Aorta (tissue), 5 donors: Measurements from ENCODE around the gene HSD3B7. TPM values are rescaled to one million over a fixed set of nuclear protein-coding genes. Genes with fewer than 3 reads are reported as not detected.

ENCODE experiments used
- ATAC-seq: fragments of 200-7000 bp; cut with Tn5 transposase; one replicate; pipeline ENCODE4 v1.9.1; 2022; ENCODE audit warnings: moderate library complexity; ENCODE audit not compliant: low FRiP score
- DNase-seq, 2 donors: peaks; one replicate each; pipeline ENCODE4 v3.0.0-alpha.2; 2020
- H3K27ac ChIP-seq, 2 donors: one replicate each; pipeline ENCODE4 v1.5.1; 2013; ENCODE audit warnings: low read length in 2 of 2, mild to moderate bottlenecking in 2 of 2, moderate library complexity in 2 of 2, control low read depth in 1 of 2, inconsistent platforms in 1 of 2, low read depth in 1 of 2
- H3K27me3 ChIP-seq, 2 donors: one replicate each; pipeline ENCODE4 v1.6.1; 2013; ENCODE audit warnings: control low read depth in 1 of 2, low read length in 1 of 2, mild to moderate bottlenecking in 1 of 2, moderate library complexity in 1 of 2; ENCODE audit not compliant: insufficient read depth in 2 of 2, control insufficient read depth in 1 of 2
- H3K36me3 ChIP-seq, 2 donors: one replicate each; pipeline ENCODE4 v1.6.1; 2013; ENCODE audit warnings: control low read depth in 1 of 2, low read length in 1 of 2, mild to moderate bottlenecking in 1 of 2; ENCODE audit not compliant: insufficient read depth in 2 of 2, control insufficient read depth in 1 of 2
- H3K4me1 ChIP-seq, 2 donors: one replicate each; pipeline ENCODE4 v1.6.1; 2013; ENCODE audit warnings: low read length in 2 of 2, control low read depth in 1 of 2, mild to moderate bottlenecking in 1 of 2, moderate library complexity in 1 of 2; ENCODE audit not compliant: insufficient read depth in 2 of 2, control insufficient read depth in 1 of 2
- H3K4me3 ChIP-seq, 2 donors: one replicate each; pipeline ENCODE4 v1.5.1; 2013; ENCODE audit warnings: low read length in 2 of 2, control low read depth in 1 of 2, mild to moderate bottlenecking in 1 of 2
- H3K9me3 ChIP-seq: one replicate; pipeline ENCODE4 v1.6.1; 2013; ENCODE audit warnings: mild to moderate bottlenecking, low read length; ENCODE audit not compliant: control insufficient read depth
- WGBS, 2 donors: extraction: QIAGEN DNeasy Blood & Tissue Kit; methylation state at CpG; one replicate each; pipeline ENCODE4 v1.1.7; 2013; 5-methylcytosine and 5-hydroxymethylcytosine counted together
- intact Hi-C, 2 donors: fragments of 100-400 bp; cut with DNase I; formaldehyde crosslinking; loops; one replicate each; pipeline versions ENCODE4 v1.14.2 to v1.15.0; 2022
- polyA plus RNA-seq, 2 donors: library from polyadenylated mRNA; stranded (reverse); fragments of 200-250 nt; gene quantifications; one replicate each; pipeline ENCODE4 v1.2.3, GENCODE V29; 2013
- total RNA-seq, 2 donors: library from RNA; stranded (reverse); fragmentation: NEBNext Ultra II Directional; extraction: Animal tissue kit (Norgen Biotek cat#: 25700); gene quantifications; one replicate each; pipeline ENCODE4 v1.2.1, GENCODE V29; 2021
- donor health status: healthy with polysubstance abuse.
- donor health status: Bipolar disorder and iron deficiency.
- donor health status: DM: no; HTN: no; CAD: no.
- donor health status: DM: no; HTN: no; CAD: no.
- donor health status: DM: yes; HTN: yes; CAD: no.

HSD3B7 gene
- total and polyA plus RNA-seq, 4 donors = 8.6 to 31.3 (median 12.0) TPM

- ATAC-seq (peak; percentile 96), DNase-seq (peak; percentile 99 to 100)
- Histone ChIP-seq H3K27ac (peak within 1 kb of the TSS; percentile 6 to 83), H3K36me3 (no peaks in the 10 kb centered on the region), H3K4me1 (peaks cover 0 to 1% of the 10 kb centered on the region in 2 donors), H3K27me3 (no peaks in the 10 kb centered on the region), H3K9me3 (no peaks in the 10 kb centered on the region), H3K4me3 (peak within 1 kb of the TSS; percentile 76 to 89)
- 1% methylated on average over 74 to 75 of the region's 75 CpGs for WGBS, 2 donors
- intact Hi-C loops = loop anchor here in 1 of 2 donors (2.0 to 5.0 kb wide), 3 partner anchors 36 to 424 kb away; partner anchors contain the start of genes ARMC5, ZNF646 and ZNF668
Measured at GRCh38 chr16:31032736-31033708, 48.0 kb downstream of the HSD3B7 start, which contains the start of gene STX4. Gene STX4 (plus strand): TSS chr16:31033558. CDS start chr16:31033806, 248 bp downstream.

GRCh38 chr16:31033709-31034492, 48.9 kb downstream of the HSD3B7 start:
- 1% methylated on average over 47 of the region's 47 CpGs for WGBS, 2 donors
- intact Hi-C loops = loop anchor here (2.0 to 5.0 kb wide), 4 partner anchors 37 to 423 kb away; partner anchors contain the start of genes ARMC5 (in 1 of the 2), ZNF646 (in 1 of the 2) and ZNF668 (in 1 of the 2)

GRCh38 chr16:31036691-31037090, 51.7 kb downstream of the HSD3B7 start:
- H3K4me3 ChIP-seq = no peak overlapping the region
- H3K27ac ChIP-seq = no peak overlapping the region
- peaks cover 2 to 11% of the 10 kb centered on the region in 2 donors for H3K36me3 ChIP-seq
- intact Hi-C loops = loop anchor here in 1 of 2 donors (5.0 kb wide), 1 partner anchor 49 kb away; the partner anchor contains the start of gene HSD3B7
- peaks cover 0 to 1% of the 10 kb centered on the region in 2 donors for H3K4me1 ChIP-seq
- H3K9me3 ChIP-seq = no peaks in the 10 kb centered on the region
- no peaks in the 10 kb centered on the region for H3K27me3 ChIP-seq
- no peak for ATAC-seq
- WGBS, 2 donors = 49 to 71% methylated on average over 2 of the region's 2 CpGs
- no peak for DNase-seq

More at GRCh38 chr16:31033709-31034492, 48.9 kb downstream of the HSD3B7 start:
- H3K27me3 ChIP-seq = no peaks in the 10 kb centered on the region
- peaks cover 0 to 5% of the 10 kb centered on the region in 2 donors for H3K36me3 ChIP-seq
- peak; percentile 90 for ATAC-seq
- H3K27ac ChIP-seq = peak overlapping the region in 1 of 2 donors; percentile 41
- no peaks in the 10 kb centered on the region for H3K9me3 ChIP-seq
- DNase-seq = peak; percentile 96
- H3K4me1 ChIP-seq = peaks cover 0 to 1% of the 10 kb centered on the region in 2 donors
- peak overlapping the region; percentile 76 to 89 for H3K4me3 ChIP-seq

Other genes with a start within 250 kb of the HSD3B7 start
- 10 to 100 TPM; 15.8 to 20.8 TPM for gene PHKG2, start 236.8 kb upstream of the HSD3B7 start, total RNA-seq
- gene PHKG2, start 236.8 kb upstream of the HSD3B7 start, polyA plus RNA-seq = 10 to 100 TPM; 12.3 to 36.0 TPM
- gene CFAP119, start 223.1 kb upstream of the HSD3B7 start, total RNA-seq = 1 to 10 TPM in 1 of 2 donors, under 1 TPM in 1; 0.52 to 2.7 TPM
- 1 to 10 TPM in 1 of 2 donors, under 1 TPM in 1; 0.88 to 9.8 TPM for gene CFAP119, start 223.1 kb upstream of the HSD3B7 start, polyA plus RNA-seq
- 10 to 100 TPM; 73.9 to 90.2 TPM for gene RNF40, start 222.9 kb upstream of the HSD3B7 start, total RNA-seq
- 10 to 100 TPM; 22.7 to 59.5 TPM for gene RNF40, start 222.9 kb upstream of the HSD3B7 start, polyA plus RNA-seq
- 10 to 100 TPM; 11.8 to 13.4 TPM for gene ZNF629, start 198.0 kb upstream of the HSD3B7 start, total RNA-seq
- gene ZNF629, start 198.0 kb upstream of the HSD3B7 start, polyA plus RNA-seq = 1 to 10 TPM; 2.1 to 6.7 TPM
- gene BCL7C, start 91.1 kb upstream of the HSD3B7 start, total RNA-seq = 10 to 100 TPM; 30.2 to 33.9 TPM
- gene BCL7C, start 91.1 kb upstream of the HSD3B7 start, polyA plus RNA-seq = 10 to 100 TPM; 54.8 to 60.7 TPM
- gene CTF1, start 88.6 kb upstream of the HSD3B7 start, total RNA-seq = 1 to 10 TPM; 6.2 to 7.2 TPM
- 1 to 10 TPM; 6.4 to 7.9 TPM for gene CTF1, start 88.6 kb upstream of the HSD3B7 start, polyA plus RNA-seq
- gene FBXL19, start 61.6 kb upstream of the HSD3B7 start, total RNA-seq = 10 to 100 TPM; 14.7 to 22.7 TPM
- 10 to 100 TPM in 1 of 2 donors, 1 to 10 TPM in 1; 4.3 to 11.6 TPM for gene FBXL19, start 61.6 kb upstream of the HSD3B7 start, polyA plus RNA-seq
- gene ORAI3, start 36.1 kb upstream of the HSD3B7 start, total RNA-seq = 10 to 100 TPM; 11.8 to 21.7 TPM
- gene ORAI3, start 36.1 kb upstream of the HSD3B7 start, polyA plus RNA-seq = 10 to 100 TPM in 1 of 2 donors, 1 to 10 TPM in 1; 9.1 to 20.8 TPM
- 10 to 100 TPM; 16.4 to 19.7 TPM for gene SETD1A, start 27.5 kb upstream of the HSD3B7 start, total RNA-seq
- 1 to 10 TPM; 4.4 to 9.7 TPM for gene SETD1A, start 27.5 kb upstream of the HSD3B7 start, polyA plus RNA-seq
- under 1 TPM; 0.84 to 0.93 TPM for gene STX1B, start 25.4 kb downstream of the HSD3B7 start, total RNA-seq
- gene STX1B, start 25.4 kb downstream of the HSD3B7 start, polyA plus RNA-seq = 1 to 10 TPM in 1 of 2 donors, under 1 TPM in 1; 0.13 to 2.2 TPM
- 10 to 100 TPM; 73.5 to 88.6 TPM for gene STX4, start 48.4 kb downstream of the HSD3B7 start, total RNA-seq
- gene STX4, start 48.4 kb downstream of the HSD3B7 start, polyA plus RNA-seq = 100 to 1,000 TPM in 1 of 2 donors, 10 to 100 TPM in 1; 52.8 to 121 TPM
- 10 to 100 TPM in 1 of 2 donors, 1 to 10 TPM in 1; 7.4 to 10.3 TPM for gene ZNF668, start 89.0 kb downstream of the HSD3B7 start, total RNA-seq
- gene ZNF668, start 89.0 kb downstream of the HSD3B7 start, polyA plus RNA-seq = 1 to 10 TPM; 6.0 to 6.6 TPM
- gene ZNF646, start 89.2 kb downstream of the HSD3B7 start, total RNA-seq = 10 to 100 TPM; 12.6 to 15.0 TPM
- gene ZNF646, start 89.2 kb downstream of the HSD3B7 start, polyA plus RNA-seq = 1 to 10 TPM; 1.6 to 4.7 TPM
- gene PRSS53, start 103.7 kb downstream of the HSD3B7 start, total RNA-seq = 1 to 10 TPM; 2.4 to 6.0 TPM
- gene PRSS53, start 103.7 kb downstream of the HSD3B7 start, polyA plus RNA-seq = 10 to 100 TPM in 1 of 2 donors, 1 to 10 TPM in 1; 3.6 to 12.9 TPM
- 100 to 1,000 TPM in 1 of 2 donors, 10 to 100 TPM in 1; 75.7 to 109 TPM for gene VKORC1, start 109.6 kb downstream of the HSD3B7 start, total RNA-seq
- gene VKORC1, start 109.6 kb downstream of the HSD3B7 start, polyA plus RNA-seq = 100 to 1,000 TPM; 143 to 206 TPM
- gene BCKDK, start 123.2 kb downstream of the HSD3B7 start, total RNA-seq = 10 to 100 TPM; 28.6 to 37.2 TPM
- gene BCKDK, start 123.2 kb downstream of the HSD3B7 start, polyA plus RNA-seq = 10 to 100 TPM; 16.7 to 32.0 TPM
- gene KAT8, start 132.5 kb downstream of the HSD3B7 start, total RNA-seq = 10 to 100 TPM; 51.6 to 61.1 TPM
- 10 to 100 TPM; 24.3 to 65.7 TPM for gene KAT8, start 132.5 kb downstream of the HSD3B7 start, polyA plus RNA-seq
- gene PRSS8, start 150.5 kb downstream of the HSD3B7 start, total RNA-seq = not detected
- 10 to 100 TPM in 1 of 2 donors, under 1 TPM in 1; 0.77 to 11.9 TPM for gene PRSS8, start 150.5 kb downstream of the HSD3B7 start, polyA plus RNA-seq
- gene PRSS36, start 164.9 kb downstream of the HSD3B7 start, total RNA-seq = 1 to 10 TPM; 3.5 to 8.8 TPM
- gene PRSS36, start 164.9 kb downstream of the HSD3B7 start, polyA plus RNA-seq = 1 to 10 TPM; 4.2 to 5.1 TPM
- 100 to 1,000 TPM; 243 to 254 TPM for gene FUS, start 194.9 kb downstream of the HSD3B7 start, total RNA-seq
- 100 to 1,000 TPM in 1 of 2 donors, 10 to 100 TPM in 1; 95.7 to 329 TPM for gene FUS, start 194.9 kb downstream of the HSD3B7 start, polyA plus RNA-seq
- gene PYCARD, start 217.6 kb downstream of the HSD3B7 start, total RNA-seq = 10 to 100 TPM; 13.3 to 23.9 TPM
- 10 to 100 TPM; 14.7 to 52.7 TPM for gene PYCARD, start 217.6 kb downstream of the HSD3B7 start, polyA plus RNA-seq
- under 1 TPM in 1 of 2 donors, not detected in 1; 0.24 TPM for gene TRIM72, start 228.9 kb downstream of the HSD3B7 start, total RNA-seq
- gene TRIM72, start 228.9 kb downstream of the HSD3B7 start, polyA plus RNA-seq = under 1 TPM in 1 of 2 donors, not detected in 1; 0.05 TPM
- not detected for gene PYDC1, start 231.9 kb downstream of the HSD3B7 start, total RNA-seq
- not detected for gene PYDC1, start 231.9 kb downstream of the HSD3B7 start, polyA plus RNA-seq